K562 (cell line): ENCODE results near the gene CCDC106.

Experiments used
- ETS1 ChIP-seq: conservative IDR thresholded peaks from 2 replicates; pipeline ENCODE4 v1.6.1; 2011; ENCODE audit warnings: low read depth, mild to moderate bottlenecking, low read length; ENCODE audit not compliant: control insufficient read depth
- MCM7 ChIP-seq, 2 experiments: fragments of 450-650 bp; IDR thresholded peaks; 2 replicates each; pipeline ENCODE4 v1.6.1; 2016 to 2018
- SRF ChIP-seq, 2 experiments: fragments of 250-450, 450-650 bp in 1 of 2; sonication (Bioruptor Pico) in 1 of 2; sonication (generic) in 1 of 2; formaldehyde crosslinking; IDR thresholded peaks; 2 replicates each; pipeline versions ENCODE4 v1.5.0 to v1.5.1; 2020 to 2022; ENCODE audit warnings: mild to moderate bottlenecking in 1 of 2, missing genetic modification reagents in 1 of 2
- ZNF274 ChIP-seq: IDR thresholded peaks from 2 replicates; pipeline ENCODE4 v1.6.1; 2011; ENCODE audit warnings: low read depth, mild to moderate bottlenecking, low read length, moderate library complexity, borderline replicate concordance

DNA sequence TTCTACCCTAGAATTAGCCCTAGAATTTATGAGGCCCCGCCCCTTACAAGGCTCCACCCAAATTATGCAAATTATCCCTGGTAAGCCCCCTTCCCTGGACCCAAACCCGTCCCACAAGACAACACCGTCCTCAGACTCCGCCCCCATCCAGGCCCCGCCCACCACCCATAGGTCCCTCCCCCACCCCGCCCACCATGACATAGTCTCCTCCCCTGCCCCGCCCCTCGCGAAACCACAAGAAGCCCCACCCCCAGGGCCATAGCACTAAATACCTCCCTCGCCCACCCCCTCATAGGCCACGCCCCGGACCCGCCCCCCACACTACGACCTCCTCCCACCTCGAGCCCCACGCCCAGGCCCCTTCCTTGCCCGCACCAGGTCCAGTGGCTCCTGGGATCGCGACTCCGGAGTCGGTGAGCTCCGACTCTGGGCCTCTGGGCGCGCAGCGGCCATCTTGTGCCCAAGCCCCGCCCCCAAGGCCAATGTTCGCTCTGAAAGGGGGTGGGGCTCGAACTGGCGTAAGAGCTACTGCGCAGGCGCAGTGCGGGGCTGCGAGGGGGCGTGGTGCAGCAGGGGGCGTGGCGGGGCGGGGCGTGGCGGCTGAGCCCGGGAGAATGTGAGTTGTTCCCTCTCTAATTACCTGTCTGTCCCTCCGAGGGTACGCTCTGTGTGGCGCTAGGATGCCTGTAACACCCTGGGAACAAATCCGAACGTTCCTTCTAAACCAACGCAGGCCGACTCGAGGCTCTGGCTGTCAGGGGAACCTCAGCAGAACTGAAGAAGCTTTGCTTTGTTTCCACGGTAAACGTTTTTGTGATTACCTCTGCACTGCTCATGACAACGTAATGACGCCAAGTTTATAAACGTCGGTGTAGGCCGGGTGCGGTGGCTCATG, 23.7 kb upstream of the CCDC106 start, which contains the start of gene ZNF784:
- TF ChIP-seq SRF (CRISPR knock-in tag; IDR thresholded peaks at IDR 0.05) (no peak), ETS1 (peak; percentile 60; the same call in 1 of the 2 replicates), ZNF274 (no peak), MCM7 (IDR thresholded peaks at IDR 0.05) (no peak)
